NCI-H2196 treated with DMSO at 0.1 percent for 48 hours (cell line): ENCODE data around the gene PRICKLE4.
A peak's percentile ranks its signal among the peaks of the same experiment; 100 is the strongest.

Source experiments
- DNase-seq: peaks from one replicate; lab custom pipeline; 2025; ENCODE audit not compliant: unreplicated experiment; lab: John Stamatoyannopoulos, UW

Gene PRICKLE4, protein sequence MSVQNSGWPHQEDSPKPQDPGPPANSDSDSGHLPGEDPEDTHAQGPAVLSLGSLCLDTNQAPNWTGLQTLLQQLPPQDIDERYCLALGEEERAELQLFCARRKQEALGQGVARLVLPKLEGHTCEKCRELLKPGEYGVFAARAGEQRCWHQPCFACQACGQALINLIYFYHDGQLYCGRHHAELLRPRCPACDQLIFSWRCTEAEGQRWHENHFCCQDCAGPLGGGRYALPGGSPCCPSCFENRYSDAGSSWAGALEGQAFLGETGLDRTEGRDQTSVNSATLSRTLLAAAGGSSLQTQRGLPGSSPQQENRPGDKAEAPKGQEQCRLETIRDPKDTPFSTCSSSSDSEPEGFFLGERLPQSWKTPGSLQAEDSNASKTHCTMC

DNA sequence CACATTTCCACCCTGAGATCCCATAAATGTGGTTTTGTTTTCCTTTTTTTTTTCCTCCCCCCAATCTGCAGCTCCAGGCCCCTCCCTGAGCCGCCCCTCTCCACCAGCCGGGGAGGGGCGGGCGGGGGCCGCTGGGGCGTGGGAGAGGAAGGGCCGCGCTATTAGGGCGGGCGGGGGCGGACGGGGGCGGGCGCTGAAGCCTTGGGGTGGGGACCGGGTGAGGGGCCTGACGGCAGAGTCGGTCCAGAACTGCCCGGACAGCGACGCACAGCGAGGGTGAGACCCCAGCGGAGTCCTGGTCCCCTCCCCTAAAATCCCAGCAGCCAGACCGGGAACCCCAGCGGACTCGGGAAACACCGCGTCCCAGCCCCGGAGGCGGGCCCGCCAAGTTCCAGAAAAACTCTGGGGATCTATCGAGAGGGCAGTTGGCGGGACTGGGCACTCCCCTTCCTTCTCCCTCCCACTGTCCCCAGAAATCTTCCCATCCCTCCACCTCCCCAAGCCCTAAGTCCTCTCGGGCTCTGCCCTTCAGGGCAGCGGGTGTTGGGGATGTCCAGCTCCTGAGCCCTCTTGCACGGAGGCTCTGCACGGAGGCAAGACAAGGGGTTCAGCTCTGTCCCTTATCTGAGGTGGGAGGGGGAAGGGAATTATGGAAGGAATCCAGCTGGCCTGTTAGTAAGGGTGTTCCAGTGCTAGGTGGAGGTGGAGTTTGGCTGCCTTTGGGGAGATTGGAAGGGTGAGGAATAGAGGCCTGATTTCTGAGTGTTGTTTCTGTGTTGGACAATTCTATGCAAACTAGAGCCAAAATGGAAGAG, at the start of gene PRICKLE4:
Gene PRICKLE4 (plus strand): TSS at position 232 of the 815 bp plus-strand sequence. CDS start 2,692 bp downstream, outside the sequence.
- peak; percentile 39 for DNase-seq

GRCh38 chr6:41731561-41732086, 49.0 kb upstream of the PRICKLE4 start:
- DNase-seq: no peak

DNA sequence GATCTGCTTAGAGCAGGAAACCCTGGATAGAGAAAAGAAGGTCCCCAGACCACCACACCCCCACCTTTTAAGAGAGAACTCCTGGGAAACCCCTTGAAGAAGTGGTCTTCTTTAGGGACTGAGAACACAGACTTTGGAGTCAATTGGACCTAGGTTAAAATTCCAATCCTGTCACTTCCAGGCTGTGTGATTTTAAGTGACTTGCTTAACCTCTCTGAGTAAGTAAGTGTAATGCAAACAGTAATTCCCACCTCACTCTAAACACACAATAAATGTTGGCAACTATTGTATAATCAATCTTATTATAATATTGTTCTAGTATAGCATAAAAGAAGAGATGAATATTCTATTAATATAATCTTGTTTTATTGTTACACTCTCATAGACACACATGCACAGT, 48.4 kb upstream of the PRICKLE4 start:
- no peak for DNase-seq

GRCh38 chr6:41732591-41733359, 47.8 kb upstream of the PRICKLE4 start:
- no peak for DNase-seq

- no peak for DNase-seq
These were observed 47.2 kb upstream of the PRICKLE4 start for GRCh38 chr6:41733360-41733706.

GRCh38 chr6:41733707-41734665, 46.6 kb upstream of the PRICKLE4 start:
- DNase-seq: peak; percentile 79

- DNase-seq: peak; percentile 76
These were observed 45.7 kb upstream of the PRICKLE4 start for GRCh38 chr6:41734666-41735426.

GRCh38 chr6:41735427-41736185, 45.0 kb upstream of the PRICKLE4 start, which contains the start of gene TFEB:
Gene TFEB (minus strand): TSS chr6:41735608. CDS start chr6:41691213, 44,395 bp downstream.
- peak; percentile 70 for DNase-seq

- DNase-seq: no peak
These were observed 44.3 kb upstream of the PRICKLE4 start for GRCh38 chr6:41736186-41736733.

- no peak for DNase-seq
These were observed 43.6 kb upstream of the PRICKLE4 start for GRCh38 chr6:41736800-41737555.

DNA sequence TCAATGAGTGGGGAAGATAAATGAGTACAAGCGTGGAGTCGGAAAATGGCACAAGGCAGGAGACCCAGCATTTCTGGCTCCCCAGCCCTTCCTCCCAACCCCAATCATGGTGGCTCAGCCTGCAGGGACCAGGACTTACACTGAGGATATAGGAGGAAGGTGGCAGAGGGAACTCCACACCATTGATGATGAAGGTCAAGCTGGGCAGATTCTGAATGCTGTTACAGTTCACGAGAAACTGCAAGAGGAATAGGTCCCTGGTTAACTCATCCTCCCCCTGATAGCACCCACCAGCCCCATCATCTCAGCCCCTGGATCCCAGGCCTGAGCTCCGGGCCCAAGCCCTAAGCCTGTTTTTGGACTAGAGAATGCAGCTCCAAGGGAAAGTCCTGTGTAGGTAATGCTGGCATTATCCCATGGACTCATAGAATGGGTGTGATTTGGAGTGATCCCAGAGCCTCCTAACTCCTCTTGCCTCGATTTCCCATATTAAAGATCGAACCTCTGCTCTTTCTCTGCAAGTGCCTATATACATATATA, 42.9 kb upstream of the PRICKLE4 start:
- DNase-seq: no peak

DNA sequence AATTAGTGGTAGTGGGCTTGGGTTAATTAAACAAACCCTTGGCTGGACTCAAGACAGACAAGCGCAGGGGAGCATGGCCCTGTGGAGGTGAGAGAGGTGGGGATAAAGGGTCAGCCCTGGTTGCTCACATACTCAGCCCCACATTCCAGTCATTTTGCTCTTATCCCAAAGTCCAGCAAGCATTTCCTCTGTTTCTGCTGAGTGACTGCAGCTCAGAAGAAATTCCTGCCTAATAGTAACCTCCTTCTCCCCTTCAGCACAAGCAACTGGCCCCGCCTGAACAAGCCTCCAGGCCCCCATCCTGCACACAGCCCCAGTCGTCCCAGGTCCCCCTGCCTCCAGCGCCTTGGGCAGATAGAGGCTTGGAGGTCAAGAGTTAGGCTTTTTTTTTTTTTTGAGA, 41.5 kb upstream of the PRICKLE4 start:
- DNase-seq: no peak

DNA sequence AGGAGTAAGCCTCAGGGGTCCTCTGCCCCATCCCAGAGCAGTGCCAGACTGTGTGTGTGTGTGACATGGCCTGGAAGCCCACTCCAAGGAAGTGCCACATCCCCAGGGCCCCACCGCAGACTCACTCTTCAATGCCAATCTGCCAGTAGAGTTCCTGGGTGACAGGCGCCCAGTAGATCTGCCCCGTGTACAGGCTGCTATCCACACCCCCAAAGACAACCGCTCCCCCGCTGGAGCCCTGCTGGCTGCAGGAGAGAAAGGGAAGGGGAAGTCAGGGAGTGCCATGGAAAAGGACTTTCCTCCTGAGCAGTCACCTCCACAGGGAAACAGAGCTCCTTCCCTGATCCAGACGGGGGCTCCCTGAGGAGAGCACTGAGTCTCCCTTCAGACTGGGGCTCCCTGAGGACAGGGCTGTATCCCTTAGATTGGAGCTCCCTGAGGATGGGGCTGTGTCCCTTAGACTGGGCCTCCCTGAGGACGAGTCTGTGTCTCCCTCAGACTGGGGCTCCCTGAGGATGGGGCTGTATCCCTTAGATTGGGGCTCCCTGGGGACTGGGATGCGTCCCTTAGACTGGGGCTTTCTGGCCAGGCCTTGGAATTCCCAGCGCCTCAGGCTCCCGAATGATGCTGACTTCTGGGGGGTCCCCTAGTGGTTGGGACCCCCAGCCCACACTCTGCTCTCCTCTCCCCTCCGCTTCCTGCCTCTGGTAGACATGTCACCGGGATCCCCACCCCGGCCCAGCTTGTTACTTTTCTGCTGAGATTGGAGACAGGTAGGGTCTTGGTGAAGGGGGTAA, 40.0 kb upstream of the PRICKLE4 start:
- no peak for DNase-seq

- DNase-seq: no peak
These were observed 38.7 kb upstream of the PRICKLE4 start for GRCh38 chr6:41741625-41742490.
